22Rv1 (cell line): ENCODE measurements around the gene ARHGAP40.

Experiments
- H3K27ac ChIP-seq: fragments of 450-650 bp; 2 replicates; pipeline ENCODE4 v1.5.1; 2017
- CTCF ChIP-seq: fragments of 450-650 bp; IDR thresholded peaks from 2 replicates; pipeline ENCODE4 v1.5.1; 2017; ENCODE audit warnings: mild to moderate bottlenecking
- ZFX ChIP-seq: fragments of 450-650 bp; IDR thresholded peaks from 2 replicates; pipeline ENCODE4 v1.6.1; 2017; ENCODE audit warnings: antibody characterized with exemption, borderline replicate concordance

ARHGAP40 gene

GRCh38 chr20:38665506-38666285, 64.1 kb downstream of the ARHGAP40 start:
- H3K27ac ChIP-seq, result no peak overlapping the region

GRCh38 chr20:38667417-38667956, 65.9 kb downstream of the ARHGAP40 start:
- no peak overlapping the region for H3K27ac ChIP-seq
- no peak for TF ChIP-seq ZFX
- TF ChIP-seq CTCF, result no peak

More at GRCh38 chr20:38665506-38666285, 64.1 kb downstream of the ARHGAP40 start:
- TF ChIP-seq CTCF (no peak), ZFX (no peak)

- no peak overlapping the region for H3K27ac ChIP-seq
- TF ChIP-seq CTCF (no peak), ZFX (no peak)
Measured at GRCh38 chr20:38669688-38670087, 68.1 kb downstream of the ARHGAP40 start.

DNA sequence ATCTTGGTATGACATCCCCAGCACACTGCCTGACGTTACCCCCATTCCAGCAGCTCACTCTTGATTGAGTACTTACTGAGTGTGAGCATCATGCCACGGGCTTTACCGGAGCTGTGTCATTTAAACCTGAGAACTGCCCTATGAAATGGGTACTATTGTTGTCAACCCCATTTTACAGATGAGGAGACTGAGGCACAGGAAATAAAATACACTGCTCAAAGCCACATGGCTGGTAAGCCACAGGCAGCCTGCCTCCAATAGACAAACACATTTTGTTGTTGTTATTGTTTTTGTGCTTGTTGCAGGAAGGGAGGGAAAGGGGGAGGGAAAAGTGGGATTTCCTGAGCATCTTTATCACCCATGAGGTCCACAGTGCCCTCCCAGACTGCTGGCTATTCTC, 69.2 kb downstream of the ARHGAP40 start:
- TF ChIP-seq CTCF, result no peak
- TF ChIP-seq ZFX, result no peak
- no peak overlapping the region for H3K27ac ChIP-seq

GRCh38 chr20:38671186-38671585, 69.6 kb downstream of the ARHGAP40 start:
- H3K27ac ChIP-seq, result no peak overlapping the region
- TF ChIP-seq ZFX (no peak), CTCF (no peak)

- H3K27ac ChIP-seq, result no peak overlapping the region
- TF ChIP-seq CTCF, result no peak
- no peak for TF ChIP-seq ZFX
Measured at GRCh38 chr20:38671701-38672292, 70.2 kb downstream of the ARHGAP40 start.

DNA sequence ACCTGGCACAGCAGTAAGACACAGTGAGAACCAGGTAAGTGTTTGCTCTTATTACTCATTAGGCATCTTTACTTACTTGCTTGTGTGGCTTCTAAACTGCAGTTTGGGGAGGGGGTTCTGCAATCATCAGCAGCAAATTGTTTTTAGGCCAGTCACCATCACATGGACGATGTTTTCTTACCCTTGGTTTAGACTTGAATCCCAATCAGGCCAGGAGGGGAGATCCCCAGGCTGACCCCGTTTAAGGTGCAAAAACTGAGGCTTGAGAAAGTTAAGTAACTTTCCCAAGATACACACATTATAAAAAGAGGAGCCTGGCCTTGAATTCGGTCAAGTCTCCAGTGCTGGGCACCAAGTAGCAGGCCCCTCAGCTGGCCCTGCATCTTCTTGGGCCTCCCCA, 70.9 kb downstream of the ARHGAP40 start:
- no peak overlapping the region for H3K27ac ChIP-seq
- TF ChIP-seq CTCF (no peak), ZFX (no peak)
